ENCODE measurements around the gene MACF1. TPM values are rescaled to one million over a fixed set of nuclear protein-coding genes. Genes with fewer than 3 reads are reported as not detected.

The MACF1 gene
- total and polyA plus RNA-seq, 4 donors = 23.3 to 216 (median 51.2) TPM

DNA sequence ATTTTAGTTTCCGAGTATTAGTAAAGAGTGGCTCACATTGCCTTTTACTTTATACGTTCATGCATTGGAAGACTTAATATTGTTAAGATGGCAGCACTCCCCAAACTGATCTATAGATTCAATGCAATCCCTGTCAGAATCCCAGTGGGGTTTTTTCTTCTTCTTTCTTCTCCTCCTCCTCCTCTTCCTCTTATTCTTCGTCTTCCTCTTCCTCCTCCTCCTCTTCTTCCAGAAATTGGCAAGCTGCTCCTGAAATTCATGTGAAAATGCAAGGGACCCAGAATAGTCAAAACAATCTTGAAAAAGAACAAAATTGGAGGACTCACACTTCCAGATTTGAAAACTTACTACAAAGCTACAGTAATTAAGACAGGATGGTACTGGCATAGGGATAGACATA, 23.2 kb upstream of the MACF1 start:
- Histone ChIP-seq H3K4me3 (ENCODE audit: low read depth in 1 of 3, low read length in 3 of 3) (no peak overlapping the region), H3K4me1 (ENCODE audit: control insufficient read depth in 4 of 4, insufficient read depth in 4 of 4, low read length in 3 of 4) (peaks cover 18 to 50% (median 38%) of the 10 kb centered on the region in 4 donors), H3K9me3 (ENCODE audit: control insufficient read depth in 4 of 4, low read length in 3 of 4) (no peaks in the 10 kb centered on the region), H3K27ac (ENCODE audit: low read depth in 1 of 2, low read length in 2 of 2) (no peak overlapping the region), H3K9ac (ENCODE audit: low read depth in 1 of 2, low read length in 2 of 2) (no peak overlapping the region), H3K27me3 (ENCODE audit: control insufficient read depth in 4 of 4, insufficient read depth in 4 of 4, low read length in 3 of 4) (no peaks in the 10 kb centered on the region), H3K36me3 (ENCODE audit: control insufficient read depth in 4 of 4, insufficient read depth in 3 of 4, low read depth in 1 of 4, low read length in 3 of 4) (no peaks in the 10 kb centered on the region)
- no peak for TF ChIP-seq HNF4A (conservative IDR thresholded peaks at IDR 0.05)
- TF ChIP-seq, protein P1, sequence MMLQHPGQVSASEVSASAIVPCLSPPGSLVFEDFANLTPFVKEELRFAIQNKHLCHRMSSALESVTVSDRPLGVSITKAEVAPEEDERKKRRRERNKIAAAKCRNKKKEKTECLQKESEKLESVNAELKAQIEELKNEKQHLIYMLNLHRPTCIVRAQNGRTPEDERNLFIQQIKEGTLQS (IDR thresholded peaks at IDR 0.05) = no peak
- no peak for TF ChIP-seq RAD21 (IDR thresholded peaks at IDR 0.05)
- TF ChIP-seq RXRA (IDR thresholded peaks at IDR 0.05) = no peak
- no peak for TF ChIP-seq CTCF (IDR thresholded peaks at IDR 0.05; ENCODE audit: low read depth, low read length, missing input control)
- TF ChIP-seq YY1 (IDR thresholded peaks at IDR 0.05) = no peak
- no peak for TF ChIP-seq REST (IDR thresholded peaks at IDR 0.05)
- TF ChIP-seq HNF4G (IDR thresholded peaks at IDR 0.05) = no peak
- TF ChIP-seq GABPA (IDR thresholded peaks at IDR 0.05 in 1 of 2, conservative IDR thresholded peaks at IDR 0.05 in 1 of 2) = no peak
- TF ChIP-seq MAX (IDR thresholded peaks at IDR 0.05) = no peak
- TF ChIP-seq FOXA1 (IDR thresholded peaks at IDR 0.05) = no peak
- TF ChIP-seq TAF1 (conservative IDR thresholded peaks at IDR 0.05) = no peak
- no peak for TF ChIP-seq SP1 (IDR thresholded peaks at IDR 0.05)
- TF ChIP-seq ZBTB33 (IDR thresholded peaks at IDR 0.05) = no peak
- no peak for TF ChIP-seq NR2F2 (IDR thresholded peaks at IDR 0.05)
- 70% methylated on average over 3 of the region's 3 CpGs for WGBS
- no peak for DNase-seq (ENCODE audit: low spot score)

GRCh38 chr1:39182804-39183203, 21.7 kb upstream of the MACF1 start:
- H3K27ac ChIP-seq (ENCODE audit: low read depth in 1 of 2, low read length in 2 of 2) = no peak overlapping the region
- DNase-seq (ENCODE audit: low spot score) = no peak
- H3K36me3 ChIP-seq (ENCODE audit: control insufficient read depth in 4 of 4, insufficient read depth in 3 of 4, low read depth in 1 of 4, low read length in 3 of 4) = no peaks in the 10 kb centered on the region
- no peaks in the 10 kb centered on the region for H3K27me3 ChIP-seq (ENCODE audit: control insufficient read depth in 4 of 4, insufficient read depth in 4 of 4, low read length in 3 of 4)
- TF ChIP-seq HNF4A (conservative IDR thresholded peaks at IDR 0.05) = no peak
- TF ChIP-seq EGR1 (IDR thresholded peaks at IDR 0.05; ENCODE audit: low read depth in 2 of 2) = no peak
- no peaks in the 10 kb centered on the region for H3K9me3 ChIP-seq (ENCODE audit: control insufficient read depth in 4 of 4, low read length in 3 of 4)
- no peak overlapping the region for H3K4me3 ChIP-seq (ENCODE audit: low read depth in 1 of 3, low read length in 3 of 3)
- H3K4me1 ChIP-seq (ENCODE audit: control insufficient read depth in 4 of 4, insufficient read depth in 4 of 4, low read length in 3 of 4) = peaks cover 14 to 36% (median 31%) of the 10 kb centered on the region in 4 donors
- WGBS = 97% methylated on average over 2 of the region's 2 CpGs
- H3K9ac ChIP-seq (ENCODE audit: low read depth in 1 of 2, low read length in 2 of 2) = no peak overlapping the region
